ENCODE results near the gene TMEM269.

TMEM269 gene

GRCh38 chr1:42784946-42785693 is at the start of gene TMEM269:
Gene TMEM269 (plus strand): TSS chr1:42784991. CDS start chr1:42789894, 4,903 bp downstream.
- TF ChIP-seq CTCF (IDR thresholded peaks at IDR 0.05; ENCODE audit: low read depth, low read length, missing control alignments), result no peak
- no peak within 1 kb of the TSS for H3K27ac ChIP-seq
- H3K4me3 ChIP-seq (ENCODE audit: low read depth, low read length), result peak within 1 kb of the TSS; percentile 48
- no peak for DNase-seq
- no peaks in the 10 kb centered on the region for H3K27me3 ChIP-seq (replicated peaks)
- H3K36me3 ChIP-seq (replicated peaks), result peaks cover 4% of the 10 kb centered on the region
- in situ Hi-C loops (cut with HindIII; ENCODE audit: low pct_ligation_motif_present, low sequenced_read_pairs), result no loop called here

DNA sequence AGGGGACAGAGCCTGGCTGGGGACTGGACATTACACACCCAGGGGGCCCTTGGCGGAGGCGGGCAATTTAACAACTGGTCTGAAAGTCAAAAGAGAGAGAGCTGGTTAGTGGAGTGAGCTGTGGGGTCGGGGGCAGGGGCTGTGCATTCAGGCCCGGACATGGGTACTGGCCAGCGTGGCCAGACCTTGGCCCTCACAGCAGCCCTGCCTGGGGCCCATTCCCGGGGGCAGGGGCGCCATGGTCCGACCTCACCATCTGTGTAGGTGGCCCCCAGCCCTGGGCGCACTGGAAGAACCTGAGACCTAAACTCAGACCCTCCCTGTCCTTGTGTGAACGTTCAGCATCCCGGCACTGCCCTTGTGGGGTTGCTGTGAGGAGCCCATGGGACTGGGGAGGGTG is 49.7 kb upstream of the TMEM269 start:
- Histone ChIP-seq H3K27ac (no peak overlapping the region), H3K36me3 (replicated peaks) (no peaks in the 10 kb centered on the region), H3K4me3 (ENCODE audit: low read depth, low read length) (no peak overlapping the region), H3K27me3 (replicated peaks) (no peaks in the 10 kb centered on the region)
- no peak for TF ChIP-seq CTCF (IDR thresholded peaks at IDR 0.05; ENCODE audit: low read depth, low read length, missing control alignments)
- in situ Hi-C loops (cut with HindIII; ENCODE audit: low pct_ligation_motif_present, low sequenced_read_pairs), result no loop called here
- DNase-seq, result no peak

DNA sequence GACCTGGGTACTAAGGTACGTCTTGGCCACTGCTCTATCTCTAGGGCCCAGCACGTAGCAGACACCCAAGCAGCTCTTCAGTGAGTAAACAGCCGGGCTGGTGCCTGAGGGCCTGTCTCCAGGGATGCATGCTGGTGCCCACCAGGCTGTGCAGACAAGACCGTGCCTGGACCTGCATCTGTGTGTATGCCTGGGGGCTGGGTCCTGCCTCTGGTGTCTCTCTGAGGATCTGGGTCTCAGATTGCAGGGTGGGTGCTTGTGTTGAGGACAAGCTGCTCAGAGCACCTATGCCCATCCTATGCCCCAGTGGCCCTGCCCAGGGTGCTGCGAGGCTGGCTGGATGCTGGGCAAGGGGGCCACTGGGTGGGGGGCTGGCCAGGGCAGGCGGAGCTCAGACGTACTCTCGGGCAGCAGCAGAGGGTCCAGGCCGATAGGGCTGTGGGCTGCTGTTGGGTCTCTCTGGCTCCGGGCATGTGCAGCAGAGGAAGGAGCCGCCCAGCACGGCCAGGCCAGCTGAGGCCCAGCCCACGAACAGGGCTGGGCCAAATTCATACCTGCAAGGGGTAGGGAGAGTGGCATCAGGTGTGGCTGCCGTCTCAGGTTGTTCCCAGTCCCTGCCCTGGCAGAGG is 49.2 kb upstream of the TMEM269 start:
- in situ Hi-C loops (cut with HindIII; ENCODE audit: low pct_ligation_motif_present, low sequenced_read_pairs), result no loop called here
- no peak for TF ChIP-seq CTCF (IDR thresholded peaks at IDR 0.05; ENCODE audit: low read depth, low read length, missing control alignments)
- Histone ChIP-seq H3K27me3 (replicated peaks) (no peaks in the 10 kb centered on the region), H3K4me3 (ENCODE audit: low read depth, low read length) (no peak overlapping the region), H3K36me3 (replicated peaks) (no peaks in the 10 kb centered on the region), H3K27ac (no peak overlapping the region)
- no peak for DNase-seq

- TF ChIP-seq CTCF (IDR thresholded peaks at IDR 0.05; ENCODE audit: low read depth, low read length, missing control alignments), result peak; percentile 65
- Histone ChIP-seq H3K36me3 (replicated peaks) (no peaks in the 10 kb centered on the region), H3K4me3 (ENCODE audit: low read depth, low read length) (no peak overlapping the region), H3K27me3 (replicated peaks) (no peaks in the 10 kb centered on the region), H3K27ac (no peak overlapping the region)
- in situ Hi-C loops (cut with HindIII; ENCODE audit: low pct_ligation_motif_present, low sequenced_read_pairs), result no loop called here
- DNase-seq, result no peak
These were observed 48.6 kb upstream of the TMEM269 start for GRCh38 chr1:42736152-42736551.

DNA sequence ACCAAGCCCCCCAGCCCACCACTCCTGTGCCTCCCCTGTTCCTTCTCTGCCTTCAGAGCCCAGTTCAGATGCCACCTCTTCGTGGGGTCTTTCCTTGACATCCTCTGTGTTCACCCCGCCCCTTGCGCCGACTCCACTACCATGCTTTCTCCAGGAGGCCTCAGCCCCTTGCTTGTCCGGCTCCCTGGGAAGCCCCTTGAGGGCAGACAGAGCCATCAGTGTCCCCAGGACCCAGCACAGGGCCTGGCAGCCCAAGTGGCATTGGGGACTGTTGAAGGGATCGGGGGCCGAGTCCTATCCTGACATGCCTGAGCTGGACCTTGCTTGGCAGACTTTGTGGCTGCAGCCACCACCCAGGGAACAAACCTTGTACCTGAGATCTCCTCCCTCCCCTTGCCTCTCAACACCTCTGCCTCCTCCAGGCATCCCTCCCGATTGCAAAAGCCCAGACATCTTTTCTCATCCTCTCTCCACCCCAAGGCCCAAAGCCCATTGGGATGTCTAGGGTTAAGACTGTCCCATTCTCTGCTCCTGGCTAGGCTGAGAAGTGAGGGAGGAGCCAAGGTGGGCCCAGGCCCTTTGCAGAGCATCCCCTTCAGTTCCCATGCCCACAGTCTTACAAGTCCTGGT is 48.1 kb upstream of the TMEM269 start:
- Histone ChIP-seq H3K27ac (no peak overlapping the region), H3K4me3 (ENCODE audit: low read depth, low read length) (no peak overlapping the region), H3K27me3 (replicated peaks) (no peaks in the 10 kb centered on the region), H3K36me3 (replicated peaks) (no peaks in the 10 kb centered on the region)
- in situ Hi-C loops (cut with HindIII; ENCODE audit: low pct_ligation_motif_present, low sequenced_read_pairs), result no loop called here
- no peak for TF ChIP-seq CTCF (IDR thresholded peaks at IDR 0.05; ENCODE audit: low read depth, low read length, missing control alignments)
- DNase-seq, result no peak

Data from brain microvascular endothelial cell (primary cell).